Epidermal melanocyte (primary cell): ENCODE measurements around the gene TAB3.

Source experiments
- DNase-seq: peaks from one replicate; pipeline ENCODE4 v3.0.0; 2011; ENCODE audit warnings: low spot score; ENCODE audit not compliant: insufficient read length

The TAB3 gene, protein sequence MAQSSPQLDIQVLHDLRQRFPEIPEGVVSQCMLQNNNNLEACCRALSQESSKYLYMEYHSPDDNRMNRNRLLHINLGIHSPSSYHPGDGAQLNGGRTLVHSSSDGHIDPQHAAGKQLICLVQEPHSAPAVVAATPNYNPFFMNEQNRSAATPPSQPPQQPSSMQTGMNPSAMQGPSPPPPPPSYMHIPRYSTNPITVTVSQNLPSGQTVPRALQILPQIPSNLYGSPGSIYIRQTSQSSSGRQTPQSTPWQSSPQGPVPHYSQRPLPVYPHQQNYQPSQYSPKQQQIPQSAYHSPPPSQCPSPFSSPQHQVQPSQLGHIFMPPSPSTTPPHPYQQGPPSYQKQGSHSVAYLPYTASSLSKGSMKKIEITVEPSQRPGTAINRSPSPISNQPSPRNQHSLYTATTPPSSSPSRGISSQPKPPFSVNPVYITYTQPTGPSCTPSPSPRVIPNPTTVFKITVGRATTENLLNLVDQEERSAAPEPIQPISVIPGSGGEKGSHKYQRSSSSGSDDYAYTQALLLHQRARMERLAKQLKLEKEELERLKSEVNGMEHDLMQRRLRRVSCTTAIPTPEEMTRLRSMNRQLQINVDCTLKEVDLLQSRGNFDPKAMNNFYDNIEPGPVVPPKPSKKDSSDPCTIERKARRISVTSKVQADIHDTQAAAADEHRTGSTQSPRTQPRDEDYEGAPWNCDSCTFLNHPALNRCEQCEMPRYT

GRCh38 chrX:30889147-30890140 is at the start of gene TAB3:
TSS of gene TAB3 (minus strand) at chrX:30889254. CDS start at chrX:30859588, 29,666 bp downstream.
- peak; percentile 83 for DNase-seq

DNA sequence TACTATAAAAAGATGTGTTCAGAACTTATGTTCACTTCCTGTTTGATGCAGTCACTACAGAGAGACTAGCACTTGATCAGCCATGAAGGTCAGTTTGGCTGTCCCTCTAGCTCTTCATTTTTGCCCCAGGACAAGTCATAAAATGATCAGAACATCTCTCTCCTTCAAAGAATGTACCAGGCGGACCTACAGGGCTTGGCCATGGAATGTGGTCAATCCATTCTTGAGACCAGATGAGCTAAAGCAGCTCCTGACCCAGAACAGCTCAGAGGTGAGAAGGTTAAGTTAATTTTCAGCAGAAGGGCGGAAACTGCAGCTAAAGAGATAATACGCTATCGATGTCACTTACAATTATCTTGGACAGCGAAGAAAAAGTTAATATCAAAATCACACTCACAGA is 49.2 kb upstream of the TAB3 start:
- DNase-seq = no peak

- no peak for DNase-seq
Measured at GRCh38 chrX:30935985-30936384, 46.9 kb upstream of the TAB3 start.

- DNase-seq = no peak
Measured at GRCh38 chrX:30931920-30932319, 42.9 kb upstream of the TAB3 start.

DNA sequence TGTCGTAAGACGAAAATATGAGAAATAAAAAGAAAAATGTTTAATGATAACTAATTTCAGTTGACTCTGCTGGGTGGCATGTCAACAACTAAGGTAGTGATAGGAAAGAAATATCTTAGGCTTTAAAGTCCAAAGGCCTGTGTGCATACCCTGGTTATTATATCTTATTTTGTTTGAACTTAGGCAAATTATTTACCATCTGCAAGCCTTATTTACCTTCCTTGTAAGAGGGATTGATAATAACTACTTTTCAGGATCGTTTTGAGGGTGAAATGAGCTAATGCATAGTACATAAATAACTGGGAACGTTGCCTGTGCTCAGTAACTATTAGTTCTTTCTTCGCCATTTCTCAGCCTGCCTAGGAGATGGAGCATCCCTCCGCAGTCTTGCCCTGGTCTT is 41.6 kb upstream of the TAB3 start:
- no peak for DNase-seq

DNA sequence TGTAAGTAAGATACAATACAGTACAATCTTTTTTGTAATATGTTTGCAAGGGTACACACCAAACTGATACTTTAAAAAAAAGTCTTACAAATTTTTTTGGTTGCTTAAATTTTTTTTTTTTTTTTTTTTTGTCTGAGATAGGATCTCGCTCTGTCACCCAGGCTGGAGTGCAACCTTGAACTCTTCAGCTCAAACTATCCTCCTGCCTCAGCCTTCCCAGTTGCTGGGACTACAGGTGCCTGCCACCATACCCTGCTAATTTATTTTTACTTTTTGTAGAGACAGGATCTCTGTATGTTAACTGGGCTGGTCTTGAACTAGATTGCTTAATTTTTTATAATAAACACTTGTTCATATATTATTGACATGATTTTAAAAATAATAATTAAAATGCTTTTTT is 41.1 kb upstream of the TAB3 start:
- DNase-seq = no peak

DNA sequence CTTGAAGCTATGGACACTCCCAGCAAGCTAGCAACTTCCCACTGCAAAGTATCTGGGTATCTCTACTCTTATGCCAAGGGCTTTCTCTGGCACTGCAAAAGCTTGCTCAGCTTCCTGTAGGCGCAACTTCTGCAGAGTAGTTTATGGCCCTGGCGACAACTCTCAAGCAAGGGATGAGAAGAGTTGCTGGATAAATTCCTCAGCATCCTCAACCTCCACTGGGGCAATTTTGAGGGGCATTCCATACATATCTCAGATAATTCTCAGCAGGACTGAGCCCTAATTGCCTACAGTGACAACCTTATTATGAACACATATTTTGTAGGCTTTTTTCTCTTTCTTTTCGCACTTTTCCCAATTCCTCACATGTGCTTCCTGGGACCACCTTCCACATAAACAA is 31.2 kb upstream of the TAB3 start:
- no peak for DNase-seq

DNA sequence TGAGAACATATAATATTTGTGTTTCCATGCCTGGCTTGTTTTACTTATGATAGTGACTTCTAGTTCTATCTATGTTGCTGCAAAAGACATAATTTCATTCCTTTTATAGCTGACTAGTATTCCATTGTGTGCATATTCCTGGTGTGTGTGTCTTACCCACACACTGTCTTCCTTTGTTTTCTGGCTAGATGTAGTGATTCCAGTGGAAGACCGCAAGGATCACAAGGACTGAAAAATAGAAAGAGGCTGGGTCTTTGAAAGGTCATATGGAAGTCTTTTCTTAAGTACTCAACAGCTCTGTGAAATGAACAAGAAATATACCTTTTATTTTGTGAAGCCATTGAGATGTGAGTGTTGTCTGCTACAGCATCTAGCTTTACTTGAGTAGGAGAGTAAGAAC is 29.4 kb upstream of the TAB3 start:
- peak; percentile 20 for DNase-seq

GRCh38 chrX:30913492-30913891 is 24.4 kb upstream of the TAB3 start:
- no peak for DNase-seq

DNA sequence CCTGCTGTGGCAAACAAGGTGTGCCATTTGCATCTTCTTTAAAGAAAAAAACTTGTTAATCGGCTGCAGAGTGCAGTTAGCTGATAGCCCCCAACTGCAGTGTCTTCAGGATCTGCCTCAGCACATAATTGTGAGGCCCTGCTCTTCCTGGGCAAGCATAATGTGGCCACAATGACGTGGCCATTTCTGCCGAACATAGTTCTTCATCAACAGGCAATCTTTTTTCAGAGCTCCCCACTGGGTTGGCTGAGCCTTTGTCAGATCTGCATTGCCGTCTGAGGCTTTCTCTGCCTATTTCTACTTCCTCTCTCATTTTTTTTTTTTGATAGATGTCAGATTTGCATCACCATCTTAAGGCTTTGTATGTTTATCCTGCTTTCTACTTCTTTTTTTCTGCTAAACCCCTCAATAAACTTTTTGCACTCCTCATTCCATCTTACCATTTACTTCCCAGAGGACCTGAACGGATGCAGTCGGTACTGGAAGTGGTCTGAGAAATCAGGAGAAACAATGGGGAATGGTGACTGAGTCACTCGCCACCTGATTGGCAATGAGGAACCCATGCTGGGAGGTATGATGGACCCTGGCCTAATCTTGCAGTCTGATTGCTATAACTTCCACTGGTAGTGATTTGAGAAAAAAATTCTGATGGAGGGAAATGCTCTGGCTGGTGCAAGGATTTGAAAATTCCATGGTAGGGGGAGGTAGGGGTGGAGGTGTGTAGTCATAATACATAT is 21.2 kb upstream of the TAB3 start:
- DNase-seq = no peak

- no peak for DNase-seq
Measured at GRCh38 chrX:30906726-30907125, 17.7 kb upstream of the TAB3 start.

- no peak for DNase-seq
Measured at GRCh38 chrX:30905321-30905720, 16.3 kb upstream of the TAB3 start.

- DNase-seq = no peak
Measured at GRCh38 chrX:30904632-30905031, 15.6 kb upstream of the TAB3 start.

GRCh38 chrX:30904186-30904585 is 15.1 kb upstream of the TAB3 start:
- DNase-seq = no peak

- DNase-seq = no peak
Measured at GRCh38 chrX:30900227-30900626, 11.2 kb upstream of the TAB3 start.

- DNase-seq = no peak
Measured at GRCh38 chrX:30898886-30899285, 9.8 kb upstream of the TAB3 start.

- DNase-seq = no peak
Measured at GRCh38 chrX:30895370-30895769, 6.3 kb upstream of the TAB3 start.

DNA sequence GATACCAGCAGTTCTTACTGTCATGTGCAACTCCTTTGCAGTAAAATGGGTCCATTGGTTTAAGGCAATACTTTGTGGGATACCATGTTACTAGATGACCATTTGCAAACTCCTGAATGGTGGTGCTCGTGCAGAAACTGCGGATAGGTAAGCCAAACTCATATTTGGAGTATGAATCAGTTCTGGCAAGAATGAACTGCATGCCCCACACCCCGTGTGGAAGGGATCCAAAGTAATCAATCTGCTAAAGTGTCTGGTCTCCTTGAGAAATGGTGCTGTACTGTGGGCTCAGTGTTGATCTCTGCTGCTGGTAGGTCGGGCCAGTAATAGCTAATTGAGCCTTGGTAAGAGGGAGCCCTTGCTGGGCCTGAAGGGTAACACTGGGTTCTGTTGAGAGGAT is 4.2 kb upstream of the TAB3 start:
- DNase-seq = no peak

GRCh38 chrX:30892591-30892990 is 3.5 kb upstream of the TAB3 start:
- no peak for DNase-seq

GRCh38 chrX:30888526-30889146 is 418 bp downstream of the TAB3 start:
- no peak for DNase-seq

GRCh38 chrX:30887721-30888120 is 1.3 kb downstream of the TAB3 start:
- DNase-seq = no peak
